ENCODE data around the gene UPP2. TPM values are rescaled to one million over a fixed set of nuclear protein-coding genes. Genes with fewer than 3 reads are reported as not detected.

UPP2 gene
- total and polyA plus RNA-seq, 2 donors (not counting 1 experiment from before 2014, with no cell fraction given), result not detected

- Histone ChIP-seq H3K4me2 (replicated peaks; ENCODE audit: low read depth, low read length, poor library complexity, severe bottlenecking) (no peak overlapping the region), H3K9ac (ENCODE audit: low read length) (no peak overlapping the region), H3K4me1 (ENCODE audit: control insufficient read depth in 2 of 2, insufficient read depth in 2 of 2, low read length in 2 of 2) (no peaks in the 10 kb centered on the region), H3K4me3 (ENCODE audit: control extremely low read depth in 1 of 5, extremely low read depth in 1 of 5, insufficient read depth in 1 of 5, low read depth in 2 of 5, low read length in 4 of 5) (no peak overlapping the region), H3K9me3 (ENCODE audit: control extremely low read depth in 1 of 3, control insufficient read depth in 2 of 3, insufficient read depth in 1 of 3, low read length in 2 of 3) (no peaks in the 10 kb centered on the region), H4K20me1 (ENCODE audit: control insufficient read depth, insufficient read depth, low read length, poor library complexity, severe bottlenecking) (no peaks in the 10 kb centered on the region), H3K79me2 (ENCODE audit: control insufficient read depth, insufficient read depth, low read length) (no peaks in the 10 kb centered on the region), H3K36me3 (replicated peaks in 1 of 2; ENCODE audit: control extremely low read depth in 1 of 2, control insufficient read depth in 1 of 2, extremely low read depth in 1 of 2, insufficient read depth in 2 of 2, low read length in 1 of 2) (no peaks in the 10 kb centered on the region), H2AFZ (ENCODE audit: insufficient read depth, low read depth, low read length, poor library complexity, severe bottlenecking) (no peak overlapping the region), H3K27me3 (replicated peaks in 1 of 4; ENCODE audit: control extremely low read depth in 1 of 4, control insufficient read depth in 3 of 4, insufficient read depth in 4 of 4, low read length in 3 of 4) (no peaks in the 10 kb centered on the region), H3K27ac (ENCODE audit: low read length in 2 of 2) (no peak overlapping the region)
- no peak for TF ChIP-seq CTCF (IDR thresholded peaks at IDR 0.05)
- TF ChIP-seq EZH2 (IDR thresholded peaks at IDR 0.05; ENCODE audit: borderline replicate concordance, insufficient read depth, low read depth, low read length, poor library complexity, severe bottlenecking), result no peak
- CTCF ChIA-PET, result no interaction called here
- DNase-seq (no peak), ATAC-seq (ENCODE audit: low read depth) (no peak)
- WGBS (ENCODE audit: insufficient coverage), result no CpG with 5 or more reads among the region's 1 CpG
- intact Hi-C loops (cut with micrococcal nuclease), result no loop called here
- Mint-ChIP-seq H3K9me3 (ENCODE audit: insufficient read depth) (no peaks in the 10 kb centered on the region), H3K4me1 (no peaks in the 10 kb centered on the region), H3K4me3 (no peak overlapping the region), H3K27me3 (peaks cover 5% of the 10 kb centered on the region), H3K27ac (no peak overlapping the region)
- POLR2A ChIA-PET, result no interaction called here
Observed at GRCh38 chr2:158127380-158127804, 25.7 kb downstream of the UPP2 start.

GRCh38 chr2:158128168-158128973 is 26.7 kb downstream of the UPP2 start:
- no peak for DNase-seq
- no peaks in the 10 kb centered on the region for H3K36me3 ChIP-seq (replicated peaks in 1 of 2; ENCODE audit: control extremely low read depth in 1 of 2, control insufficient read depth in 1 of 2, extremely low read depth in 1 of 2, insufficient read depth in 2 of 2, low read length in 1 of 2)
- 100% methylated on average over 2 of the region's 2 CpGs for WGBS (ENCODE audit: insufficient coverage)
- no peak overlapping the region for H3K9ac ChIP-seq (ENCODE audit: low read length)
- intact Hi-C loops (cut with micrococcal nuclease), result no loop called here
- no peaks in the 10 kb centered on the region for H3K79me2 ChIP-seq (ENCODE audit: control insufficient read depth, insufficient read depth, low read length)
- ATAC-seq (ENCODE audit: low read depth), result no peak
- no peak overlapping the region for H3K4me3 ChIP-seq (ENCODE audit: control extremely low read depth in 1 of 5, extremely low read depth in 1 of 5, insufficient read depth in 1 of 5, low read depth in 2 of 5, low read length in 4 of 5)
- no peaks in the 10 kb centered on the region for H4K20me1 ChIP-seq (ENCODE audit: control insufficient read depth, insufficient read depth, low read length, poor library complexity, severe bottlenecking)
- no peak overlapping the region for H2AFZ ChIP-seq (ENCODE audit: insufficient read depth, low read depth, low read length, poor library complexity, severe bottlenecking)
- Mint-ChIP-seq H3K4me3 (no peak overlapping the region), H3K27ac (no peak overlapping the region), H3K27me3 (peaks cover 6% of the 10 kb centered on the region), H3K4me1 (no peaks in the 10 kb centered on the region), H3K9me3 (ENCODE audit: insufficient read depth) (no peaks in the 10 kb centered on the region)
- no peaks in the 10 kb centered on the region for H3K4me1 ChIP-seq (ENCODE audit: control insufficient read depth in 2 of 2, insufficient read depth in 2 of 2, low read length in 2 of 2)
- H3K4me2 ChIP-seq (replicated peaks; ENCODE audit: low read depth, low read length, poor library complexity, severe bottlenecking), result no peak overlapping the region
- ChIA-PET POLR2A (no interaction called here), CTCF (no interaction called here)
- no peak for TF ChIP-seq CTCF (IDR thresholded peaks at IDR 0.05)
- TF ChIP-seq EZH2 (IDR thresholded peaks at IDR 0.05; ENCODE audit: borderline replicate concordance, insufficient read depth, low read depth, low read length, poor library complexity, severe bottlenecking), result no peak
- H3K27ac ChIP-seq (ENCODE audit: low read length in 2 of 2), result no peak overlapping the region
- H3K9me3 ChIP-seq (ENCODE audit: control extremely low read depth in 1 of 3, control insufficient read depth in 2 of 3, insufficient read depth in 1 of 3, low read length in 2 of 3), result no peaks in the 10 kb centered on the region
- H3K27me3 ChIP-seq (replicated peaks in 1 of 4; ENCODE audit: control extremely low read depth in 1 of 4, control insufficient read depth in 3 of 4, insufficient read depth in 4 of 4, low read length in 3 of 4), result no peaks in the 10 kb centered on the region
